Measurements from ENCODE around the gene PACRG.

PACRG gene

DNA sequence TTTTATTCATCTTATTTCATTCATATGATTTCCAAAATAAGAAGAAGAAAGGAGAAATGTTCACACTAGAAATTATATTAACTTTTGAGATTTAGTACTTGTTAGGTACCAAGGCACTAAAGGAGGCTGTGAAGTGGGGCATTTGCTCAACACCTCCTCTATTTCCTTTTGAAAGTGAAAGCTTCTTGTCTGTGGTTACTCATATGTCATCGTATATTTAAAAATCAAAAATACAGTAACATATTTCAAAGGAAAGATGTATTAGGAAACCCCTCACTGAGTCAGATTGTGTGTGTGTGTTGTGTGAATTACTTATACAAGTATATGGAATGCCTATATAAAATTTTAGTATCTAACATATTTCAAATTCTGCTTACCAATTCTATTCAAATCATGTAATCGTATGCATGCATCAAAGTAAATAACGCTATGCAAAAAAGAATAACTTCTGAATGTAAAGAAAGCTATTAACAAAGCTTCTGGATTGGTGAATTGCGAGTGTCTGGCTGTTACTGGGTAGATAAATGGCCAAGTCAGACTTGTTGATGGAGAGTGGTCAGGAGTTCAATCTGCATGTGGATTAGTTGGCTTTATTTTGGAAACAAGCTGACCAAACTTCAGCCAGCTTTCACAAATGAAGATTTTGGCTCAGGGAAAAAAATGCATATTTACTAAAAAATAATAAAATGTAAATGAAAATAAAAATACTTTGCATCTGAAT, 70.9 kb downstream of the PACRG start:
- no peak for DNase-seq

DNA sequence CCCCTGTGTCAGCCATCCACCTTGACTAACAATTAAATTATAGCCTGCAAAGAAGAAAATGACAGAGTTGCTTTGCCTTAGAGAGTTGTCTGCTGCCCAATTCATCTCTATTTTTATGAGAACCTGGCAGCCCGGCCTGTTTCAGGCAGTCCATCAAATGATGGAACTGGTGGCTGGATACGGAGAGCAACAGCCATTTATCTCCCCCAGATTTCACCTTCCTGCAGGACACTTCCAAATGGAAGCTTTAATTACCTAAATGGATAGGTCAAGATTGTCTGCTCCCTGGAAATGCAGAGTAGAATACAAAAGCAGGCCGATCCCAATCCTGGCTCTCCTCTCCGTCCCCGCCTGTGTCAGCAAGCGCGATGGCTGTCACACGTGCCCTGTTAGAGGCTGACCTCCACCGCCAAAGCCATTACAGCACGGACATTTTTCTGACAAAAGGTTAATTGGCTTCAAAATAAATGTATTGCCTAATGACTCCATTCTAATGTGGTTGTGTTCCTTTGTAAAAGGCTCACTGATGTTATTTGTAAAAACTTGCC, 86.7 kb downstream of the PACRG start:
- DNase-seq, result no peak

DNA sequence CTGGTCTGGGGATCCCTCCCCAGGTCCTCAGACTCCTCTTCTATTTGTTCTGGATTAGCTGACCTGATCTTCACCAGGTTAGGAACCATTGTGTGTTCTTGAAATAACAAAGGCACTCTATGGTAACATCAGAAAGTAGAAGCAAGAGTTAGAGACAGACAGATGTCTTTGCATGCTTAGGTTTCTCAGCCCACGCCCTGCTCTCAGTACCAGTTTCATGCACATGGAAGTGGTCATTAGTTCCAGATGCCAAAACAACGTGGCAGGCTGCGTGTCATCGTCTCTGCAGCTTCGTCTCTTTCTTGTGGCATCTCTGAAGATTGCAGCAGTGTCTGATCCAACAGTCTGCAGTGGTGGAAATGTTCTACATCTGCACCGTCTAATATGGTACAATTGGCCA, 89.4 kb downstream of the PACRG start:
- no peak for DNase-seq

DNA sequence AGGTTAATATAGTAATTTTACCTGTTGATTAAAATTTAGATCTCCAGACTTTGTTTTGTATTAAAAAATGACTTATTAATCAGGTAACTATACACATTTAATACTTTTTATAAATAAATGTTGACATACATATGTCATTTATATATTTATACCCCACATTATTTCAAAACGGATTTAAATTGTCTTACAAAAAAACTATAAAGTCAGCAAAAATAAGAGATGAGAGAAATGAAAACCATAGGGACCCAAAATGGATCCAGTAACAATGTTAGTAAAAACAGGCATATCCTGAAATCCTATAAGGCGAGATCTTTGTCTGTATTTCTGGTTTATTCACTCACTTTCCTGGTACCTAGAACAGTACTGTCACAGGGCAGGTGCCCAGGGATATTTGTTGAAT, 91.5 kb downstream of the PACRG start:
- no peak for DNase-seq

DNA sequence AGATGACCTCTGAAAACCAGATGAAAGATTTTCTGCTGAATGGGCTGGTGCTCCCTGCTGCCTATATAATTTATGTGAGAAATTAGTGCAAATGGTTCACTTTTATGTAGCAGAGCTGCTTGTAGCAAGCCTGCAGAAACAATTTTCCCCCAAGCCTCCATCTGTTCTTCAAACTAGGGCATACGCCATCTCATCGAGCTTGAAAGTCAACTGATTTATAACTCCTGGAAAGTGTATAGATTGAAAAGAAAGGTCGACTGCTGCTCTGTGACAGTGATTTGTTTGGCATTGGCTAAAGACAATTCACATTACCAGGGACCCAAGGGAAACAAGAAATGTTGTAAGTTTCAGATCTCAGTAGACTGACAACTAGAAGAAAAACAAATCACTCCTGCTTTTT, 93.3 kb downstream of the PACRG start:
- DNase-seq, result no peak

DNA sequence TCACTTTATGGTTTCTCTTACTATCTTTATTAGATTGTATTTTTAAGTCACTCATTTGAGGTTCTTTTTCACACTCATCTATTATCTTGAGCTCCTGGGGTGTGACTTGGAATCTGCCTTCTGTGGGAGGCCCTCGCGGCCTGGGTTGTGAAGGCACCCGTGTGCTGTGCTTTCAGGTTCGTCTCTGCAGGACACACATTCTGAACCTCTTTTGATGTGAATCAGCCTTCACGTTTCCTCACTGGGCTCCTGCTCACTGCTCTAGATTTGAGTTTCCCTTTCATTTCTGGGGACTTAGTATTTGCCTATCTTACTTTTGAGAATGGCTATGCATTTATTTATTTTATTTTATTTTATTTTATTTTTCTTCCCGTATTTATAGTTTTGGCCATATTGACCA, 97.8 kb downstream of the PACRG start:
- DNase-seq, result no peak

DNA sequence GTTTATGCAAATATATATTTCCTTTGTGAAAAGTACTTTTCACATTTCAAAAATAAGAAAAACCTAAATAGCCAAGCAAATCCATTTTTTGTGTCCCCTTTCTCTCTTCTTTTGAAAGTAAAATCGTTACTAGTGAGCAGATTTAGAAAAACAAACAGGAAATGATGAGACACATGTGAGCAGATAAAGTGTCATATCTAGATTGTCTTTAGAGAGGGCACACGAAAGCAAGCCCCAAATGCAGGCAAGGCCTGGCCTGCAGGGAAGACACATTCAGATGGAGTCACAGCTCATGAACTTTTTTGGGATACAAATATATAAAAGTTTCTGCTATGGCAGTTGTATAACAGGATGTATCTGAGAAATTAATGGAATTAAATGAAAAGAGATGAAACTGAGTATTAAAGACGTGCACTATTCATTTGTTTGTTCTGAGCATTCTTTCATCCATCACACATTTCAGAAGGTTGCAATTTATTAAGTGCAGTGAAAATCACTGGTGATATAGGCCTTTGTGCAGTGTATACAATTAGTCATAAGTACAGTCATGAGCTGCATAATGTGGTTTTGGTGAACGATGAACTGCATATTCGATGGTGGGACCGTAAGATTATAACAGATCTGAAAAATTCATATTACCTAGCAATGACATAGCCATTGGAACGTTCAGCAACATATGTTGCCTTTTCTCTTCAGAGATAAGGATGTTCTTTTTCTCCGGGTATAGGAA, 101.4 kb downstream of the PACRG start:
- DNase-seq, result no peak

DNA sequence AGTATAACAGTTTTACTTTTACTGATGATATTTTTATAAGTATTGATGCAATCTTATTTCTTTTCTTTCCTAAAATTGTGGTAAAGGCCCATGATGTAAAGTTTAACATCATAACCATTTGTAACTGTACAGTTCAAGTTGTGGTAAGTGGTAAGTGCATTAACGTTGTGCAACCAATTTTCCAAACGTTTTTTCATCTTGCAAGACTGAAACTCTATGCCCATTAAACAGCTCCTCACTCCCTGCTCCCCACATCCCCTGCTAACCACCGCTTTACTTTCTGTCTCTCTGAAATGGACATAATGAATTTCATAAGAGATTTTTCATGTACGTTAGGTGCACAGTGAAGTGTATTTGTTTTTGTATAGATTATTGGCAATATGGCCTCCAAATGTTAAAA, 106.0 kb downstream of the PACRG start:
- DNase-seq, result no peak

DNA sequence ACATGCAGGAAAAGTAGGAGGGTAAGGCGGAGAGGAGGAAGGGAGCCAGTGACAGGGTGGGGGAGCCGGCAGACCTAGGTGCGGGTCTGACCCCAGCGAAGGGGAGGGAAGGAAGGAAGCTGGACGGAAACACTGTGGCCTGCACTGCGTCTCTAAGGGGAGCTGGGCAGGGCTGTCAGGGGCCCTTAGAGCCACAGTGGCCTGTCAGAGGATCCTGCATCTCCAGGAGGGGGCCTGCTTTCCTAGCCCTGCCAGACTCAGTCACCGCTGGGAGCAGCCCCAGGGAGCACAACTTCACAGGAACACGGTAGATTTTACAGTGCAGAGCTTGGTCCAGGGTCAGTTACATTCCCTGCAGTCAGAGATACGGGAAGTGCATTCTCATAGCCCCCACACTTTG, 118.2 kb downstream of the PACRG start:
- DNase-seq, result no peak

DNA sequence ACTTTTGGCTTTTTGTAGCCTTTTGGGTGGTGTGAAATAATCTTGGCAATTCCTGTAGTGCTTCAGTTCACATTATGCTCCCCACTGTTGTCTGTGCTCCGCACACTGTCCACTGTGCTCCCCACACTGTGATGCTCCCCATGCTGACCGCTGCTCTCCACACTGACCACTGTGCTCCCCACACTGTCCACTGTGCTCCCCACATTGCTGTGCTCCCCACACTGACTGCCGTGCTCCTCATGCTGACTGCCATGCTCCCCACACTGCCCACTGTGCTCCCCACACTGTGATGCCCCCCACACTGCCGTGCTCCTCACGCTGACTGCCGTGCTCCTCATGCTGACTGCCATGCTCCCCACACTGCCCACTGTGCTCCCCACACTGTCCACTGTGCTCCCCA, 118.9 kb downstream of the PACRG start:
- no peak for DNase-seq

DNA sequence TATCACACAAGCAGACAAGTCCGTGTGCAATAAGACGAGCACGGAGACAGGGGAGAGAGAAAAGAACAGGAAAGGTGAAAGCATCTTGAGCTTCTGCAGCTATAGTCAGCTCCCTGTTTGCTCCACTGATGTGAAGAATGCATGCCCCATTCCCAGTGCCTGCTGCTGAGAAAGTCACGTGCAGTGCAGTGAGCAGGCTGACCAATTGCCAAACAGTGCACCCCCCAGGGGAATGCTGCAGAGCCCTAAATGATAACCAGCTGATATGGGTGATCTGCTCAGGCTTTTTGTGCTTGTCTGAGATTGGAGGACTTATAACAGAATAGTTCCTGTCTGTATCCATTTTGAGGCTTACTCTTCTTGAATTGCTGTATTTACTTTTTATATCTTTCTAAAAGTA, 121.5 kb downstream of the PACRG start:
- DNase-seq, result no peak

DNA sequence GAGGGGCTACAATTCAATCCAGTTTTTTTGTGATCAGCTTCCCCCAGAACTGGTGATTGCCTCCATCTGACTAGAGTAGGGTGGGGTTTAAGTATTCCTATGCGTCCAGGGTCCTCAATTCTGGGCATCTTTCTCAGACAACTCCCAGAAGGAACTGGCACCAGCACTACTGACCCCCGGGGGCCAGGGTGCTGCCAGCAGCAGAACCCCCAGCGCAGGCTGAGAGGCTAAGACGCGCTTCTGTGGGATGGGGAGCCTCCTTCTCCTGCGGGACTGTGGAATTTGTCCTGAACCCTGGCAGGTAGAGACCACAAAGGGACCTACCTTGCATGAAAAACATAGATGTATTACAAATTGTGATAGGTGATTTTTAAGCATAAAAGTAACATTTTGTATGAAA, 124.4 kb downstream of the PACRG start:
- no peak for DNase-seq

DNA sequence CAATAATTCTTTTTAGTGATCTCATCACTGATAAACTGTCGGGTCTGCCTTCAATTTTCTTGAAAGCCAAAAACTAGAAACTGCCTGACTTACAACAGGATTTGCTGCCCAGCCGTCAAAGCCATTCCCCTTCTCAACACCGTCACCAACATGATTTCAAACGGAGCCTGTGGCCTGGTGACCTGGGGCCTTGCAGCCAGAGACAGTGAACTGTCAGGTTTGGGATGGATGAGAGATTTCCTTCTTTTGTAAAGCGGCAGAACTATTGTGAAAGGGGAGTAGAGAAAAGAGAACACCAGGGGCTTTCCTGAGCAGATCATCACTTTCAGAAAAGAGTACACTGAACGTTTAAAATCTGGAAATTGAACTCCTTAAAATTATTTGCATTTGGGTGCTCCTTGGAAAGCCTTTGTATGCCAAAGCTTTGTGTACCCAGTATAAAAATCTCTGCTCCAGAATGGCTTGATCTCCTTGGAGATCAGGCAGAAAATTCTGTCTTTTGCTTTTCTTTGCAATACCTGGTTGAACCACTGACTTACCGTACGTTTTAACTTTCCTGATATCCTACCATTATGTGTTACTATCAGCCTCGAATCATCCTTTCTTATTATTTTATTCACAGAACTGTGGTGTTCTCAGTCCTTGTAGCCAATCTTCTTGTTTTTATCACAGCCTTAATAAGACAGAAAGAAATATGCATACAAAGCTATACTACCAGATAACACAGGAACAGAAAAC, 125.2 kb downstream of the PACRG start:
- no peak for DNase-seq

DNA sequence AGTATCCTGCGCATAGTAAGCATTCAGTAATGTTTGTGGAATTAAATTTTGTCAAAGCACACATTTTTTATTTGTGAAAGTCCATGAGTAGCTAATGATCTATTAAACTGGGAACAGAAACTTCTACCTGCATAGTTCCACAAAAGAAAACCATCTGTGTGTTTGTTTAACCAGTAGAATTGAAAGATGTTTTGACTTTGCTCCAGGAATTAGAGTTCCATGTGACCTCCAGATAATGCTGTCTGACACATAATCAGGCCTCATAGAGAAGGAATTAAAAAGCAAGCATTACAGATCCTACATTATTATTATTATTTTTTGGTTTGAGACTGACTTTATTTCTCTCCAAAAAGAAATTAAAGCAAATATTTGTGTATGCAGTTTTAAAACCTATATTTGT, 126.5 kb downstream of the PACRG start:
- DNase-seq, result no peak

DNA sequence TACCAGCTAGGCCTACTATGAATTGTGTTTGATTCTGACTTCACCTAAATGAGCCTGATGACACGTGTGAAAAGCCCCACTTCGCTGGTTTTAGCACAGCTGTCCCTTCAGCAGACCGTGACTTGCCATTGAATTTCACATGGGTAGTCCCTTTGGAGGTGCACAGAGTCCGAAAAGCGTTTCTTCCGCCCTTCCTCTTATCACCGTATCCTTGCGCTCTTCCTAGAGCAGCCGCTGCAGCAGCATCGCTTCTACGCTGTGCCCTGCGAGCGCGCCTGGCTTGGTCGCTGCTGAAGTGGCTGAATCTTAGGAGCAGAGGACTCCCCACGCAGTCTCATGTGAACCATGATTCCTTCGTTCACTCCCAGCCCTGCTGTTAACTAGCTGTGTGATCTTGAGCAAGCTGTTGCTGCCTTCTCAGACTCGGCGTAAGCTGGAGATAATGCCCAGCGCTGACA, 127.0 kb downstream of the PACRG start:
- no peak for DNase-seq

DNA sequence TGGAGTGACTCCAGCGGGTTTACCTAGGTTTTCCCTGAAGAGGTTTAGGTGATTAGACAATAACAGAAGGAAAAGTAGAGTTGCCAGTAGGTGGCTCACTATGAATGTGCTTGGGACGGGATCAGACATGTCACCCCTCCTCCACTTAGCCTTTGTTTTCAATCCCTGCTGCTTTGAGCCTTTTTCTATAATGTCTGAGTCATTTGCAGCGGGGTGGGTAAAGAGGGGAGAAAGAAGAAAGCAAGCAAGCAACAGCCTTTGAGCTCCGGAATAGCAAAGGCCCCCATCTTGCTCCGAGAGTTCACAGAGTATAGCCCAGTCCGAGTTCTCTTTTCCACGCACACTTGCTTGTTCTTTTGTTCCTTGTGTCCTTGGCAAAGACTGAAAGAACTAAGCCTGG, 129.1 kb downstream of the PACRG start:
- DNase-seq, result peak; percentile 60

DNA sequence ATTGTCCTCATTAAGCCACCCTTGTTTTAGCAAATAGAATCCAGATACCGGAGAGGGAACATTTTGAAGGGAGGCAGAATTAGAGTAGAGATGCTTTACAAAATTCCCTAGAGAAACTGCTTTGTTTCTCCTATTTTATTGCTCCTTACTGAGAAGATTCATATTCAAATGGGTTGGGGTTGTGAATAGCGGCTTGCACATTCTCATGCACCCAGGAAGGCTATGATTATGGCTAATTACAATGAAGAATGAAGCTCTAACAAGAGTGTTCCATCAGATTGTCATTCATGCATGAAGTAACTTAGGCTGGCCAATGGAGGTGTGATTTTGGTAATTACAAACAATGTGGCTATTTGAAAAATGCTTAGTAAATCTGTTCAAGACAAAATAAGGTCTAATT, 129.6 kb downstream of the PACRG start:
- no peak for DNase-seq

DNA sequence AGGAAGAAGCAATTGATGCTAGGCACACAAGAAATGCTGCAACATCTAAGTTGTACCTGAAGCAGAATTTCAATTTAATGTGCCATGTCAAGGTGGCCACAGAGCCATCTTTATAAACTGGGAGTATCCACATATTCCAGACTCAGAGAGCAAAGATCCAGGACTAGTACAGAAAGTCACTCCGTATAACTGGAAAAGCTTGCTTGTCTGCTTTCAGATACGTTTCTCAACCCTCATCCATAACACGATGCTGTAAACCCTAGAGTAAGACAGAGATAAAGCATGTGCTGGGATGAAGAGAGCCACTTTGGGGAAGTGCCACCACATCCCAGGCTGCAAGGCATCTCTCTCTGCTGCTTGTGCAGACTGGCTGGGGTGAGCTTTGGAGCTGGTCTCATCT, 134.7 kb downstream of the PACRG start:
- no peak for DNase-seq

DNA sequence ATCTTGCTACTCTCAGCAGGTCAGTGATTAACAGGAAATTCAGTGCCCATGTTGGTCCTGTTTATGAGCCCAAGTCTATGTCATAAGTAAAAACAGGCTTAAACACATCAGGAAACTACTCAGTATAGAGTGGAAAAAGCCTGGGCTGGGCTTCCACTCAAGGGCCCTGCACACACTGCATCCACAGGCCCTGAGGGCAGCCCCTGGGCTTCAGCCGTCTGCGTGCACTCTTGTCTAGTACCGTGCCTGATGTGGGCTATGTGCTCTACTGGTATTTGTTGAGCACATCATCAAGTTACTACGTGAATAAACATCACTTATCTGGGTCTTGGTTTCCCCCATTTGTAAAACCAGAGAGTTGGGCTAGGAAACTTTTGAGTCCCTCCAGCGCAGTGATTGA, 135.2 kb downstream of the PACRG start:
- DNase-seq, result no peak

DNA sequence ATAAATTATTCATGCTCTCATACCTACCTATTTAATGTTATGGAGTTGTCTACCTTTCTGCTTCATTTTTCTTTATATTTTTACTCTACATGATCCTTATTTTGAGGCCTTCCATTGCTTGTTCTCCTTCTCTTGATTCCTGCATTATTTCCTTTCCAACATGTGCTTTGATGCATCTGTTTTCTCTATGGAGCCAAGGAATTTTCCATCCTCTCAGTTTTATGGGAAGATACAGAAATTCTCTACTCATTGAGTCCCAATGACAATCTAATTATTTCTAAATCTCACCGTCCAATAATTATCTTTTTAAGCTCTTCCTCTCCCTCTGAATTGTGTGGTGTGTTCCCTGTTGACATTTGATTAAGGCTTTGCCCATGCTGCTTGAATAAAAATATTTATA, 136.0 kb downstream of the PACRG start:
- no peak for DNase-seq

DNA sequence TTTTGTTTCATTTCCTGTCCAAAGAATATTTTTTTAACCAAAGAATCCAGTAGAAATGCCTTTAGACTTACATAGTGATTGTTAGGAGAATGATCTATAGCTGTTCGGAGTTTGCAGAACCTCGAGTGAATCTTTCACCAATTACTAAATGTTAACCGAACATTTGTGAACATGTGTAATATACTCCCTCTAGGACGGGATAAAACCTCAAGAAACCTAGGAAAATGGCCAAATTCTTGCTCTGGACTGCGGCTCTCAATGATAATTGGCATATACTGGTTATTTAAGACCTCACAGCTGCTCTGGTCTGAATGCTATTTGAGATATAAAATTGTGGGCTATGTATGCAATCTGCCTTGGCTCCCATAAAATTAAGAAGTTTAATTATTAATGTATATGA, 137.1 kb downstream of the PACRG start:
- no peak for DNase-seq

DNA sequence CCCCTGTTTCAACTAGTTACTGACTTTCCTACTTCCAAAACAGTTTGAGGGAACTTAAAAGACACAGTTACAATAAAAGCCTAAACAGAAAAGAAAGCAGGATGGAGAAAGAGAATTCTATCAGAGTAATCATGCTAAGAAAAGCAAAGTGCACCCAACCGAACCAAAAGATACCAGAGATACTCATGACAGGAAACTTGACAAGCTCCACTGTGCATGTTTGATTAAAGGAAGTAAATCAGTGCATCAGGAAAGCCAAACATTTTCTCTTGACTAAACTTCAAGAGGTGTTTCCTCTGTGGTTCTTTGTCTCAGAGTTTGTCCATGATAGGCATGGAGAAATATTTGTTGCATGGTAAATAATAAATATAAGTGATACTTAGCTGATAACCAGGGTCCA, 138.9 kb downstream of the PACRG start:
- no peak for DNase-seq

DNA sequence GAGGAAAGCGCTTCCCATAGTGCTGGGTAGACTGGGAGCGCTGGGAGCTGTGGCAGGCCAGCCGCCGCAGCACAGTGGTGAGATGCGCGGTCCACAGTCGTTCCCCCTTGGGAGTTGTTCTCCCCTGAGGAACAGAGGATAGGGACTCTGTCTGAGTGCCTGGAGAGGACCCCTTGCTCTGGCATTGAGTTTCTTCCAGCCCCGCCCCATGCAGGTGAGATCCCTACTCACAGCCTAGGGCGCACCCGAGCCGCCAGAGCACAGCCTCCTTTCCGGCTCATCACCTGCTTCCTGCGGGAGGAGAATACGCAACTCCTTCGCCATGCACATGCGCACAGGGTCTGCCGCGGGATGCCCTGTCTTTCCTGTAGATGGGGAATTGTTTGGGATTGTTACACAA, 140.6 kb downstream of the PACRG start:
- no peak for DNase-seq

DNA sequence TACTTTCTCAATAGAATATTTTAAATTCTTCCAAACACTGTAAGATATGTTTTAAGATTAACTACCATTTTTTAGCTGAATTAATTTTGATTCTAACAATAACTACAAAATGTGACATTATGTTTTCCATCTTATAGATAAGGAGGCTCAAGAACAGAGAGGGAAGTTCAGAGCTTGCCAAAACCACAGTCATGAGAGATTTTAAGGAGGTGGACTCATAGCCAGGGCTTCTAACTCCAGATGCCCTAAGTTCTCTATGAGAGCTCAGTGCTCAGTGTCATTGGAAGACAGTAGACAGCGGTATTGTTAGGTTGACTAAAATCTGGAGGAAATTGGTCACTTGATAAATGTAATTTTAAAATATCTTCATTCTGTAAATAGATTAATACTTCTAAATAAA, 144.2 kb downstream of the PACRG start:
- no peak for DNase-seq

Data from left hindlimb (tissue), 1 donor.